ENCODE data around the gene NHS.

Gene NHS

DNA sequence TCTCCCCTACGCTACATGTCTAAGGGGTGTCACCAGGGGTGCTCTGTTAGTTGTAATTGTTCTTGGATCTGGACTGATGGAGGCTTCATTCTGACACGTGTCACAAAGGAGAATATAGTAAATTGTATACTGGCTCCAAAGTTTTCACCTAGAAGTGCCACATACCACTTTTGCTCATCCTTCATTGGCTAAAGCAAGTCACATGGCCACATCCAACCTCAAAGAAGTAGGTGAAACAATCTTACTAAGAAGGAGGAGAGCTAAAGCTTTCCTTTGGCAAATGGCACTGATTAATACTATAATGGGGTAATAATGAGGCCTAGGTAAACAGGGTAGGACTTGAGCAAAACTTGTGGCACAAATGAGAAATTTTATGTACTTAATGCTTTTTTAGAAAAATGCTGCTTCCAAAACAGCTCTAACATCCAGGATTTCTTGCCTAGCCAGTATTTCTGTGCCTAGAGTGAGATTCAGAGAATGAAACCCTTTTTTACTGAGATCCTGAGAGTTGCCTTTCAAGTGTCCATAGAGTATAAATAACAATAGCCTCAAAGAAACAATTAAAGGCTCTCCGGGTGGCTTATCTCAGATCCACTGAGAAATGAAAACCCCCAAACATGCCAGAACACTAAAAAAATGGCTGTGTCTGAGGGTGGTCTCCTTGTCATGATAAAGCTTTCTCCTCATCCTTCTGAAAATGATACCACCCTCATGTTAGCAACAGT, 34.7 kb downstream of the NHS start:
- no peaks in the 10 kb centered on the region for H3K4me1 ChIP-seq (ENCODE audit: control insufficient read depth, low read length)
- no peak for TF ChIP-seq EZH2phosphoT487 (IDR thresholded peaks at IDR 0.05; ENCODE audit: borderline replicate concordance, low read length)
- TF ChIP-seq, protein P1, sequence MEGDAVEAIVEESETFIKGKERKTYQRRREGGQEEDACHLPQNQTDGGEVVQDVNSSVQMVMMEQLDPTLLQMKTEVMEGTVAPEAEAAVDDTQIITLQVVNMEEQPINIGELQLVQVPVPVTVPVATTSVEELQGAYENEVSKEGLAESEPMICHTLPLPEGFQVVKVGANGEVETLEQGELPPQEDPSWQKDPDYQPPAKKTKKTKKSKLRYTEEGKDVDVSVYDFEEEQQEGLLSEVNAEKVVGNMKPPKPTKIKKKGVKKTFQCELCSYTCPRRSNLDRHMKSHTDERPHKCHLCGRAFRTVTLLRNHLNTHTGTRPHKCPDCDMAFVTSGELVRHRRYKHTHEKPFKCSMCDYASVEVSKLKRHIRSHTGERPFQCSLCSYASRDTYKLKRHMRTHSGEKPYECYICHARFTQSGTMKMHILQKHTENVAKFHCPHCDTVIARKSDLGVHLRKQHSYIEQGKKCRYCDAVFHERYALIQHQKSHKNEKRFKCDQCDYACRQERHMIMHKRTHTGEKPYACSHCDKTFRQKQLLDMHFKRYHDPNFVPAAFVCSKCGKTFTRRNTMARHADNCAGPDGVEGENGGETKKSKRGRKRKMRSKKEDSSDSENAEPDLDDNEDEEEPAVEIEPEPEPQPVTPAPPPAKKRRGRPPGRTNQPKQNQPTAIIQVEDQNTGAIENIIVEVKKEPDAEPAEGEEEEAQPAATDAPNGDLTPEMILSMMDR (IDR thresholded peaks at IDR 0.05; ENCODE audit: low read depth, low read length, poor library complexity, severe bottlenecking), result no peak
- no peaks in the 10 kb centered on the region for H3F3A ChIP-seq (ENCODE audit: control insufficient read depth, insufficient read depth)
- no peak overlapping the region for H3K4me2 ChIP-seq (ENCODE audit: low read length)
- no peaks in the 10 kb centered on the region for H4K20me1 ChIP-seq (ENCODE audit: control insufficient read depth, insufficient read depth, low read depth, low read length)
- H3K4me3 ChIP-seq (ENCODE audit: low read length), result no peak overlapping the region
- no peaks in the 10 kb centered on the region for H3K36me3 ChIP-seq (ENCODE audit: control insufficient read depth, low read length)
- H3K27me3 ChIP-seq (ENCODE audit: control insufficient read depth, low read length), result no peaks in the 10 kb centered on the region
- no peaks in the 10 kb centered on the region for H3K9me3 ChIP-seq (ENCODE audit: control insufficient read depth, insufficient read depth, low read length)
- H3K27ac ChIP-seq (ENCODE audit: low read depth, low read length), result no peak overlapping the region
- H3K9me2 ChIP-seq (replicated peaks; ENCODE audit: control insufficient read depth, low read length), result no peaks in the 10 kb centered on the region
- no peaks in the 10 kb centered on the region for H3K79me2 ChIP-seq (ENCODE audit: control insufficient read depth, low read length)

DNA sequence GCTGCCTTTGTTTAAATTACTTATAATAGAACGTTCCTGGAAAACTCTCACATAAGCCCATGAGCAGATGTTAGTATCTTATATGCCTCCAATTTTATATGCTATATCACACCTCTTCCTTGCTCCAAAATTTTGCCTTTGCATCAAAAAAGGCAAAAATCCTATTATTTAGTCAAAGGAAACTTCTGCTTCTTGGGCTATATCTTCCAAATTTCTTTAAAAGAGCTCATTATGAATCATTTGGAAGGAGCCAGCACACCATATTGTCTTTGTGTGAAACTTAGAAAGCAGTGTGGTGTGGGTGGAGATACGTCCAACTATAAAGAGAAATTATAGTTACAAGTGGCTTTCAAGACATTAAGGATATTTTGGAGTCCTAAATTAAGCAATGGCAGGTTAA, 35.7 kb downstream of the NHS start:
- no peak overlapping the region for H3K4me3 ChIP-seq (ENCODE audit: low read length)
- H3F3A ChIP-seq (ENCODE audit: control insufficient read depth, insufficient read depth), result no peaks in the 10 kb centered on the region
- no peaks in the 10 kb centered on the region for H3K4me1 ChIP-seq (ENCODE audit: control insufficient read depth, low read length)
- no peak overlapping the region for H3K4me2 ChIP-seq (ENCODE audit: low read length)
- H4K20me1 ChIP-seq (ENCODE audit: control insufficient read depth, insufficient read depth, low read depth, low read length), result no peaks in the 10 kb centered on the region
- no peak overlapping the region for H3K27ac ChIP-seq (ENCODE audit: low read depth, low read length)
- no peaks in the 10 kb centered on the region for H3K36me3 ChIP-seq (ENCODE audit: control insufficient read depth, low read length)
- TF ChIP-seq EZH2phosphoT487 (IDR thresholded peaks at IDR 0.05; ENCODE audit: borderline replicate concordance, low read length), result no peak
- TF ChIP-seq, protein P1 (IDR thresholded peaks at IDR 0.05; ENCODE audit: low read depth, low read length, poor library complexity, severe bottlenecking), result no peak
- no peaks in the 10 kb centered on the region for H3K27me3 ChIP-seq (ENCODE audit: control insufficient read depth, low read length)
- no peaks in the 10 kb centered on the region for H3K9me3 ChIP-seq (ENCODE audit: control insufficient read depth, insufficient read depth, low read length)
- no peaks in the 10 kb centered on the region for H3K79me2 ChIP-seq (ENCODE audit: control insufficient read depth, low read length)
- no peaks in the 10 kb centered on the region for H3K9me2 ChIP-seq (replicated peaks; ENCODE audit: control insufficient read depth, low read length)

DNA sequence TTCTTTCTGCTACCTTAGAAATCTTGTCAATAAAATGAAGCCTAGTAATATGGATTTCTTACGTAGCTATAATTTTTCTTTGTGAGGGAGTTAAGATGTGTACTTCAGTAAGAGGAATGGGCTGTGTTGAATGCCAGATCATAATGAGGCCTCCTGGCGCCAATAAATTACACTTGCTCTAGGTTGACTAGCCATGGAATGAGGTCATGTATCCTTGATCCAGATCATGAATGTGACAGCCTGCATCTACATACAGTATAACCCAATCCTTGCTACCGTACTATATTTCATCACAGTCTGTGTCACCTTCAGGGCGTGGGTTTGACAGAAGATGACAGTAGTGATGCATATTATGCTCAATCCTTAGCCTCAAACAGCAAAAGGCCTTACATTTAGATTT, 36.2 kb downstream of the NHS start:
- Histone ChIP-seq H3K36me3 (ENCODE audit: control insufficient read depth, low read length) (no peaks in the 10 kb centered on the region), H3K27ac (ENCODE audit: low read depth, low read length) (no peak overlapping the region), H3K27me3 (ENCODE audit: control insufficient read depth, low read length) (no peaks in the 10 kb centered on the region), H3K79me2 (ENCODE audit: control insufficient read depth, low read length) (no peaks in the 10 kb centered on the region), H3K4me3 (ENCODE audit: low read length) (no peak overlapping the region), H4K20me1 (ENCODE audit: control insufficient read depth, insufficient read depth, low read depth, low read length) (no peaks in the 10 kb centered on the region), H3F3A (ENCODE audit: control insufficient read depth, insufficient read depth) (no peaks in the 10 kb centered on the region), H3K4me1 (ENCODE audit: control insufficient read depth, low read length) (no peaks in the 10 kb centered on the region), H3K9me3 (ENCODE audit: control insufficient read depth, insufficient read depth, low read length) (no peaks in the 10 kb centered on the region), H3K4me2 (ENCODE audit: low read length) (no peak overlapping the region), H3K9me2 (replicated peaks; ENCODE audit: control insufficient read depth, low read length) (no peaks in the 10 kb centered on the region)
- TF ChIP-seq, protein P1 (IDR thresholded peaks at IDR 0.05; ENCODE audit: low read depth, low read length, poor library complexity, severe bottlenecking), result no peak
- TF ChIP-seq EZH2phosphoT487 (IDR thresholded peaks at IDR 0.05; ENCODE audit: borderline replicate concordance, low read length), result no peak

Data from DOHH2 (cell line).